Measurements from ENCODE around the gene RPL28.

The RPL28 gene

GRCh38 chr19:55451965-55452748, 66.4 kb downstream of the RPL28 start:
- TF ChIP-seq CTCF (IDR thresholded peaks at IDR 0.05; ENCODE audit: borderline replicate concordance, insufficient read depth, low read depth, low read length): no peak
- H3K4me3 ChIP-seq (ENCODE audit: low read depth, low read length): no peak overlapping the region
